ENCODE measurements around the gene SYNRG.

Gene SYNRG

DNA sequence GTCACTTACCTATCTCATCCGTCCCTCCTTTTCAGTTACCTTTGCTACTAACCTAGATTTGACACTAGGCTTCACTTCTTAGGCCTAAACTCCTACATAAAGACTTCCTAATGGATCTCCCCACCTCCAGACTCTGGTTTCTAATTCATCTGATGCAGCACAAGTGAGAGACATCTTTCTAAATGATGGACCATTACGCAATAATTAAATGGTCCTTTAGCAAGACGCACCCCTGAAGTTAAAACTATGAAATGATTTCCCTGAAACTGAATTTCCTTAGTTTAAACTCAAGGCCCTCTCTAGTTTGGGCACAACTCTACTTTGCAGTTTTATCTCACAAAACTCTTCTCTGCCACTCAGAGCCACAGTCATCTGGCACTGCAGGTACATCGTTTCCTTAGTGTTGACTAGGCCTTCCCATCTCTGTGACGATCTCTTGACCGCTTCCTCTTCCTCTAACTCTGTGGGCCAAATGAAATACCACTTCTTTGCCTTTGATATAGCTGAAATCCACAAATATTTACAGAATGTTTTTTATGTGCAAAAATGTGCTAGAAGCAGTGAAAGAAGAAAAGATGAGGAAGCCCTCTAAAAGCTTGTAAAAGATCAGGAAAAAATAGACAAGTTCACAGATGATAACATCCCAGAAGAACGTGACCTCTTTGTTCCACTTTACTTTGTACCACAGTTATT lies 3.3 kb downstream of the SYNRG start:
- DNase-seq (ENCODE audit: low read depth) = peak; percentile 60

DNA sequence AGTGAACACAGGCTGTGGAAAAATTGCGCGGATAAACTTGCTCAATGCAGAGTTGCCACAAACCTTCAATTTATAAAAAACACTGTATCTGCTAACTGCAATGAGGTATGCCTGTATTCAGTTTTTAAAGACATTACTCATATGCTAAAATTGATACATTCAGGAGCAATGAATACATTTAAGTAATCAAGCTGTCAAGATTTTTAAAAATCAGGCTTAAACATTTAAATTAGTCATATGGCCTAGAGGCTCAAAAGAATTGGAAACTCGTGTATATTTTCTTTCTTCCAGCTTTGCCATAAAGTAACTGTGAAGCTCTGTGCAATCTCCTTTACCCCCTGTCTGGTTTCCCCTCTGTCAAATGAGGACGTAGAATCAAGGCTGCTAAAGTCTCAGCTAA lies 4.1 kb downstream of the SYNRG start:
- DNase-seq (ENCODE audit: low read depth) = peak; percentile 70

DNA sequence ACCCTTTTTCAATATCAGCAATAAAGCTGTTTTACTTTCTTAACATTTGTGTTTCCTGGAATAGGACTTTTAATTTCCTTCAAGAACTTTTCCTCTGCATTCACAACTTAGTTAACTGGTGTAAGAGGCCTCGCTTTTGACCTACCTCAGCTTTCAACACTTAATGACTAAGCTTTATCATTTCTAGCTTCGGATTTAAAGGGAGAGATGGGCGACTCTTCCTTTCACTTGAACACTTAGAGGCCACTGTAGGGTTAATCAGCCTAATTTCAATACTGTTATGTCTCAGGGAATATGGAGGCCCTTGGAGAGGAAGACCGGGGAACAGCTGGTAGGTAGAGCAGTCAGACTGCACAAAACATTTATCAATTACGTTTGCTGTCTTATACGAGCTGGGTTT lies 4.7 kb downstream of the SYNRG start:
- no peak for DNase-seq (ENCODE audit: low read depth)

DNA sequence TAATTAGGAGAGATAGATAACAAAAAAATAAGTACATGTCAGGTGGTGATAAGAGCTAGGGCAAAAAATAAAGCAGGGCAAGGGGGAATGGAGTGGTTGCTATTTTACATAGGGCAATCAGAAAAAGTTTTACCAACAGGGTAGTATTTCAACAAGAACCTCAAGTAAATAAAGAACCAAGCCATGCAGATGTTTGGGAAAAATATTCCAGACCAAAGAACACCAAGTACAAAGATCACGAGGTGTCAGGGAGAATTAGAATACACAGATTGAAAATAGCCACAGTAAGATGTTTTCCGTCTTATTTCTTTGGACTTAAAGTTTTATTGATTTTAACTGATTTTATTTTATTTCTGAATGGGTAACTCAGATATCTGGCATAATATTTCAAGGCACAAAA lies 11.1 kb downstream of the SYNRG start:
- DNase-seq (ENCODE audit: low read depth) = no peak

DNA sequence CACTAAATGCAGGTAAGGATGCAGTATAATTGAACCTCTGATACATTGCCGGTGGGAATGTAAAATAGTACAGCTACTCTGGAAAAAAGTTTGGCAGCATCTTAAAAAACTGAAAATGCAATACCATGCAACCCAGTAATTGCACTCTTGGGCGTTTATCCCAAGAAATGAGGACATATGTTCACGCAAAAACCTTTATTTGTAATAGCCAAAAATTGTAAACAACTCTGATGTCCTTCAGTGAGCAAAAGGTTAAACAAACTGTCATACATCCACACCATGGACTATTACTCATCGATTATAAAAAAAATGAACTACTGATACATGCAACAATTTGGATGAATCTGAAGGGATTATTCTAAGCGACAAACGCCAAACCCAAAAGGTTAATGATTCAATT lies 16.9 kb downstream of the SYNRG start:
- no peak for DNase-seq (ENCODE audit: low read depth)

DNA sequence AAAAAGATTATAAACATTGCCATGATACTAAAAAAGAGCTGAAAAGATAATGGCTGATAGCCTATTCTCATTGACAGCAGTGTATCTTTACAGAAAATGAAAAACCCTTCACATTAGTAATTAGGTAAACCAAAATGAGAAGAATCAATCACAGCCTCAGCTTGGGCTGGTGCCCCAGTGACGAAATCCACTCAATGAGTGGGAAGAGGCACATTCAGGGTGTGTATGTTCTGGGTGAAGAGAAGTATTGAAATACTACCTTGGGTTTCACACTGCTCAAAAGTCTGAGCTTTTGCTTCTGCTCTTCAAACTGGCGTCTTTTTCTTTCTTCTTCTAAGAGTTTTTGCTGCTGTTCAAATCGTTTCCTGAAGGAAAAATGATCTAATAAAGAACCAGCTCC lies 24.2 kb downstream of the SYNRG start:
- no peak for DNase-seq (ENCODE audit: low read depth)

DNA sequence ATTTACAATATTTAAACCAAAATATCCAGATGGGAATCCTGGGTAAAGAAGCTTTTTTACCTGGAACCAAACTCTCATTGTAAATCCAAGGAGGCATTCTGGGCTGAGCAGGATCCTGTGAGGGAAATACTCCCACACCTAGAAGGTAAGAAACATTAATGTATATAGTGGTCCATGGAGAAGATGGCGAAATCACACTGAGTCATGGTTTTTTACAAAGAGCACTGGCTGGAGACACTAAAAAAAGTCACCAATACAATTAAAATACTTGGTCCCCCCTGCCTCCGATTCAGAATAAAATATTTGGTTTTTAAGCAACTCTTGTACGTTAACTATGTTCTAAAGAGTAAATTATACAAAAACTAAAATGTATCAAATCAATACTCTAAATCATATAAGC lies 32.9 kb downstream of the SYNRG start:
- DNase-seq (ENCODE audit: low read depth) = peak; percentile 11

DNA sequence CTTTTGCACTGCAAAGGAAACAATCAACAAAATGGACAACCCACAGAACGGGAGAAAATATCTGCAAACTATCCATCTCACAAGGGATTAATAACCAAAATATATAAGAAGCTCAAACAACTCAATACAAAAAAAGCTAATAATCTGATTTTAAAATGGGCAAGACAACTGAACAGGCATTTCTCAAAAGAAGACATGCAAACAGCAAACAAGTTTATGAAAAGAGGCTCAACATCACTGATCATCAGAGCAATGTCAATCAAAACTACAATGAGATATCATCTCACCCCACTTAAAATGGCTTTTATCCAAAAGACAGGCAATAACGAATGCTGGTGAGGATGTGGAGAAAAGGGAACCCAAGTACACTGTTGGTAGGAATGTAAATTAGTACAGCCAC lies 34.8 kb downstream of the SYNRG start:
- no peak for DNase-seq (ENCODE audit: low read depth)

DNA sequence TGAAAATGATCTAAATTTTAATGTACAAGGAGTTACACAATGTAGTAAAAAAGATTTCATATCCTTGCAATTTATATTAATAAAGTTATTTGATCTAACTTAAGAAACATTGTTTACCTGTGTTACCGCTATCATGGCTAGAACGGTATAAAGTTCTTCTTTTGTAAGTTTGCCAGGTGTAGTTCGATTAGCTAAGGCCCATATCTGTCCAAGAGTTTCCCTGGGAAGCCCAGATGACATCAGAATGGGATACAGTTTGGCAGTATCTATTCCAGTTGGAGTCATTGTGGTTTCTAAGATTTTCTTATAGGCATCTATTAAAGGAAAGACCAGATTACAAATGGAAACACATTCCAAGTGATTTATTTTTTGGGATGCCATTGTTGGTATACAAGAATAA lies 37.5 kb downstream of the SYNRG start:
- DNase-seq (ENCODE audit: low read depth) = no peak

DNA sequence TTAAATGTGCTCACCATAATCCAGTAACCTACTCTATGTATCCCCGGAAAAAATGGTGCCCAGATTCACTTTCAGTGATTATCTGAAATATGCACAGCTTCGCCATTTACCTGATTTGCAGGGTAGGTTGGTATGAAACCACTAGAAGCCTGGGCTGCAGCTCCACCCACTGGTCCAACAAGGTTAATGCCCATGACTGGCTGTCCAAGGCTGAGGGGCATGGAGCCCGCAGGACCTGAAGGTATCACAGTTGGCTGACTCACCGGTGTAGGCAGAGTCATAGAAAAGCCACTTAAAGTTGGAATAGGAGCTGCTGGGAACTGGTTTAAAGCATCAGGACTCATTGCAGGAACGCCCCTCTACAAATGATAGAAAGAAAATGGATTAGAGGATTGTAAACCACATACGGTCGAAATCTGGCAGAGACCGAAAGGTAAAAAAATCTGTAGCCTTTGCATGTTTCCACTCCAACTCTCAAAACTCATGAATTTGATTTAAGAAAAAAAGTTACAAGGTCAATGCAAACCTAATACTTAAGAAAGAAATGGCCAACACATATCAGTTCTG lies 38.6 kb downstream of the SYNRG start:
- DNase-seq (ENCODE audit: low read depth) = peak; percentile 91

DNA sequence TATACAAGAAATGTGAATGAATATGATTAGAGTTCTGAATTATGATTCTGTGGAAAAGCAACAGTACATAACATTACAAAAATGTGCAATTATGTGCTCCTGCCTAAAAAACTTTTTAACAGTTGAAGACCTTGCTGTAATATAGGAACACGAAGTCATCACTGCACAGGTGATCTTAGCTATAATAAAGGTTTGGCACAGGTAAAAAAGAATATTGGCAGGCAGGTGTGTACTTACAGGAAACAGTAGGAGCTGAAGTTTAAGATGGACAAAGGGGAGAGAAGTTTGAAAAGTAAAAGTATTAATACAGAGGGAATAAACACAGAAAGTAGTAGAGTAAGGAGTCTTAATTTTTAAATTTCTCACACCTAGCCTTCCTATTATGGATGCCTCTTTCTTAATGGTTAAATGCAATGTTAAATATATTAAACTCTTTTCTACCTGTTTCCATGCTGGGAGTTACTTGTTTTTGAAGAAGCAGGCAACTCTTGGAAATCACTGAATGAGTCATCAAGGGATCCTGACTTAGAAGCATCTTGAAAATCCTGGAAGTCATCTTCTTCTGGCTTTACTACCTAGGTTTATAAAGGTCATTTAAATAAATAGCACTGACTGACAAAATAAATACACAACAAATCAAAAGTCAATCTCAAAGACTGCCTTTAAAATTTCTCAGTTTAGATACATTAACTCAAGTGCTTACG lies 40.7 kb downstream of the SYNRG start:
- DNase-seq (ENCODE audit: low read depth) = peak; percentile 5

DNA sequence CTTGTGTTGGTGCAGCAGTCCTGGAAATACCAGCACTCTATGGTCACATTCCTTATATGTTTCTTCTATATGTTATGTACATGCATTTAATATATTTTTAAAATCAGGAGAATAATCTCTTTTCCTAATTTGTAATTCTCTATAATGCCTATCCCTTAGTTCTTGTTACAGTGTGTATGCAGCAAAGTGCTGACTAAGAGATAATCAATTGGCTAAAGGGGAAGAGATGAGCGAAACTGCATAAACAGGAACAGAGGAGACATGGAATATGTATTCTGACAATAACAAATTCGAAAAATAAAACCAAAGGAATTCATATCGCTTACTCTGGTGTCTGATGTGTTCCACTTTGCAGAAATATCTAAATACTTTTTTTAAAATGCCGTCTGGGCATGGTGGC lies 41.7 kb downstream of the SYNRG start:
- DNase-seq (ENCODE audit: low read depth) = no peak

DNA sequence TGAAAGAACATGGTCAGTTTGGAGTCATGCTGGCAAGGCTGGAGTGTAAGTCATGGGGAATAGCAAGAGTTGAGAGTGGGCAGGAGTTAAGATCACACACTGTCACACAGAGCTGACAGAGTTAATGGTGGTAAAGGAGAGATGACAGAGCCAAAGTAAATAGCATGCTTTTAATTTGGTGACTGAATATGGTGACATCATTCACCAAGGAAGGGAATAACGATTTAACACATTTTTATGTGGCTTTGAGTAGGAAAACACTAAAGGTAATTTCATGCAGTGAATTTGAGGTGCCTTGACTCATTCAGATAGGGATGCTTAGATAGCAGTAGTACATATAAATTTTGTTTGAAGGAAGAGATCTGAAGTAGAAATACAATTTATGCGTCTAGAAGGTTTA lies 42.1 kb downstream of the SYNRG start:
- no peak for DNase-seq (ENCODE audit: low read depth)

DNA sequence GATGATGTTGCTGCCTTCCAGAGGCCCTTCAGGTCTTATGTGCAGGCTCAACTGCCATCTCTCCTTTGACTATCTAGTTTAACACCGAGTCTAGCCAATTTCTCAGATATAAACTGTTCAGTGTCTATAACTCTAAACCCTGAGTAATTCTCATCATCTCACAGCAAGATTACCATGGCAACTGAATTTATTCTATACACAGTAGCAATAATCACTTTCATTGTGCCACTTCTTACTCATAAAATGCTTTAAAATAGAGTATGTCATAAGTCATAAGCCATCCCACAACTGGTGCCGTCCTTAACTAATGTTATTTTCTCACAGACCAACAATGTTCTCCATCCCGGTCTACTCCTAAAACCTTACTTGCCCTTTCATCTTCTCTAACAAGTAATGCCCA lies 45.0 kb downstream of the SYNRG start:
- peak; percentile 5 for DNase-seq (ENCODE audit: low read depth)

DNA sequence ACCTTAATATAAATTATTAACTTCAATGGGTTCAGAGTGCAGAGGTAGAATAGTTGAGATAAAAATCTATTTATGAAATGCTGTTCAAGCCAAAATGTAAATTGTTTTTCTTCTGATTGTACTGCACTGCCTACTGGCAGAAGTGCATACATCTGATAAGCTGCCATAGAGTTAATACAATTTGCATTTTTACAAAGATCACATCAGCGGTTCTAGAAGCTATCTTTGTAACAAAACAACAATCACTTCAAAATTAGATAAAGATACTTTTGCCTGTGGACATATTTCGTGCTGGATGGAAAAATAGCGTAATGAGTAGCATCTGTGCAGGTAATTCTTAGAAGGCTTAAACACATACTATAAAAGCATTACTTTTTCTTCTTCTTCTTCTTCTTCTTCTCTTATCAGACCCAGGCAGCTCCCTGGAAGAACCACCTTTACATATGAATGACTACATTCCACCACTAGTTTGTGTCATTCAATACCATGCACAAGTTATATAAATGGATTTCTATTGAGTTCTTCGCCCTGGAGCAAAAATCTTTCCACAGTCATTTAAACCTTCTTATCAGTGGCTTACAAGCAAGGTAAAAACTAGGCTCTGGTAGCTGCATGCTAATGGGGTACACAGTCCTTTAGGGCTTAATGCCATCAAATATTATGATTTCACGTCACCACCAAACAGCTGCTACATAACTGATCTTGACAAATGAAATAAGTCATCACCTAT lies 47.0 kb downstream of the SYNRG start:
- DNase-seq (ENCODE audit: low read depth) = no peak

DNA sequence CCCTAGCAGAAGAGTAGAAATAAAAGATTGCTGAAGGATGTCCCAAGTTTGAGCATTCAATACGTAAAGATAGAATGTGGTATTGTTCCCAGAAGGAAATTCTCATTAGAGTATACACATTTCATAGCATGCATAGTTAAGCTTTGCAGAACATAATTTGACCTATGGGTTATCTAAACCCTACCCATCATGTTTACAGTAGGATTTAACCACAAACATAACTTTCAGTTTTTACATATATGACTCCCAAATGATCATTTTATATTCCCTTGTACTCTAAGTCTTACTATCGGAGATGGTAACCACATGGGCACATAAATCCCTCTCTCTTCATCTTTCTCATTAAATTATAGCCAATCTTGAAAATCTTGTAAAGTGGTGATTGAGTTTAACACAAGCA lies 50.9 kb downstream of the SYNRG start:
- no peak for DNase-seq (ENCODE audit: low read depth)

DNA sequence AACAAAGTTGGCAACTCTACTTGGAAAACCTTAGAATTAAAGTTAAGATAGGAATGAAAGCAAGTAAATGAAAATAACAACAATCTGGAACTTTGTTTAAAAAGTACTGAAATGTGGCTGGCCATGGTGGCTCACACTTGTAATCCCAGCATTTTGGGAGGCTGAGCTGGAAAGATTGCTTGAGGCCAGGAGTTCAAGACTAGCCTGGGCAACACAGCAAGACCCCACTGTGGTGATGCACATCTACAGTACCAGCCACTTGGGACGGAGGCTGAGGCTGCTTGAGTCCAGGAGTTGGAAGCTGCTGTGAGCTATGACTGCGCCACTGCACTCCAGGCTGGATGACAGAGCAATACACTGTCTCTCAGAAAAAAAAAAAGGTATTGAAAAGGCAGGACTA lies 51.7 kb downstream of the SYNRG start:
- DNase-seq (ENCODE audit: low read depth) = no peak

DNA sequence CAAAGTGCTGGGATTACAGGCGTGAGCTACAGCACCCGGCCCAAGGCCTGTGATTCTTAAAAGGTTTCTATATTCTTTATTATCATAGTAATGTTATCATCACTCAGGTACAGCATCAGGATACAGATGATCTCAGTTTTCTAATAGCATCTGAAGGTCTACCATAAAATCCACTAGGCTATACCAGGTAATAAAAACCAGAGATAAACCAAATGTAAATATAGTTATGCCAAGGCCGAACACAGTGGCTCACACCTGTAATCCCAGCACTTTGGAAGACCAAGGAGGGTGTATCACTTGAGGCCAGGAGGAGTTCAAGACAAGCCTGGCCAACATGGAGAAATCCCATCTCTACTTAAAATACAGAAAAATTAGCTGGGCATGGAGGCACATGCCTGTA lies 53.8 kb downstream of the SYNRG start:
- no peak for DNase-seq (ENCODE audit: low read depth)

DNA sequence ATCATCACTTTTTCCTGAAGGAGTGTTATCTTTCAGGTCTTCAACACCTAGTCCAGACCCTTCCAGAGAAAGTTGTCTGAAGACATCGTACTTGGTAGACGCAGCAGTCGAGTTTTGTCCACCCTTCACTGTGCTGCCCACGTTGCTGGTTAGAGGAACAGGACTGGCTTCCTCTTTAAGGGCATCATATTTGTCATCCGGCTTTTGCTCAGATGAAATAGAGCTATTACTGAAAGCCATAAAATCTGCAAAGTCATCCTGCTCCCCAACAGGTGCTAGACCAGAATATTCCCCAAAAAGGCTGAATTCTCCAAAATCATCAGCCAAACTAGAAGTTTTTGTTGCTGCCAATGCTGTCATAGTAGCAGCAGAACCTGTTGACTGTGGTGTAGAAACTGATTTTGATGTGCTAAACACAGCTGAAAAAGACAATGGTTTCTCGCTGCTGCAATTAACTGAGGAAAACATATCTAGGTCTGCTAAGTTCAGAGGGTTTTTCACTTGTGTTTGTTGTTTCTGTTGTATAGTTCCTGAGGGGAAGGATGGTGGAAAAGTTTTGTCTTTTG lies 55.7 kb downstream of the SYNRG start:
- no peak for DNase-seq (ENCODE audit: low read depth)

DNA sequence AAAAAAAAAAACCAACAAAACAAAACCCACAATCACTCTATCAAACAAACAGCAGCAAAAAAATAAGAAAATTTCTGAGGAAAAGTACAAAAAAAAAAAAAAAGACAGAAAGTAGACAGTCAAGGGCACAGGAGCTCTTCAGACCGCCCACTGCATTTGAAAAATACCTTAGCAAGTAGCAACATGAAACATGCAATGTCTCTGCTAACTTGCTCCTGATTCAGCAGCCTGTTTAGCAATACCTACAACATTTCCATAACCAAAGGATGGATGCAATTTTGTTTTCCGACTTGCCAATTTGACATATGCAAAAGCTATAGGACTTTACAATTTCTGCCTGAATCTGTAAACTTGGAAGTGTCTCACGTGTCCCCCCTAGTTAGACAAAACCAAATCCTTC lies 57.4 kb downstream of the SYNRG start:
- no peak for DNase-seq (ENCODE audit: low read depth)

DNA sequence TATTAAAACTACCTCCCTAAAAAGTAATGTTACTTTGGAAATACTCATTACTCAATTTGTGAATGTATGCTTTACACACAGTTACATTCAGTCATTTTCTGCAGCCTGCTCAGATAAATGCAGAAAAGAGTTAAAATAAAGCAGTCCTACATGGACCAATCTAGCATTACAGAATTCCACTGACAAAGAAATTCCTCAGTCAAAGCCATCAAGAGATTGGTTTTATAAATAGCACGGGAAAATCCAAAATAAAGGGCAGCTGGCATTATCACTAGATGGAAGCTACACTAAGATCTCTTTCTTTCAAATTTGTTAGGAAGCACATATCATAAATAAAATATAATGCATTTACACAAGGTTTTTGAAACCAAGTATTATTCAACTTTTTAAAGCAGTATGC lies 61.2 kb downstream of the SYNRG start:
- DNase-seq (ENCODE audit: low read depth) = no peak

DNA sequence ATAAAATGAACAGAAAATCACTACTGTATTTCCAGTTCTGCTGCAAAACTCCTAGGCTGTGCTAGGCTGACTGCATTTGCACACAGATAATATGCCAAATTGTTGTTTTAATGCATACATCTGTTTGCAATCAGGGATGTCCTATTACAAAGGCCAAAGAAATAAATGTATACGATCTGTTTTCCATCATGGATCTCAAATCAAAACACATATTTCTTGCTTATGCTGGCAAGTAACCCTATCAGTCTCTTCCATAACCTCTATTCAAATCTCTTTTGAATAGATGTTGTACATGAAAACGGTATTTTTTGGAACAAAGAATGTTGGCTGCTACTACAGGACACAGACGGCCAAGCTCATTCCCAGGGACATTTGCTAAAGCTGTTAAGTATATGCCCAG lies 62.9 kb downstream of the SYNRG start:
- no peak for DNase-seq (ENCODE audit: low read depth)

DNA sequence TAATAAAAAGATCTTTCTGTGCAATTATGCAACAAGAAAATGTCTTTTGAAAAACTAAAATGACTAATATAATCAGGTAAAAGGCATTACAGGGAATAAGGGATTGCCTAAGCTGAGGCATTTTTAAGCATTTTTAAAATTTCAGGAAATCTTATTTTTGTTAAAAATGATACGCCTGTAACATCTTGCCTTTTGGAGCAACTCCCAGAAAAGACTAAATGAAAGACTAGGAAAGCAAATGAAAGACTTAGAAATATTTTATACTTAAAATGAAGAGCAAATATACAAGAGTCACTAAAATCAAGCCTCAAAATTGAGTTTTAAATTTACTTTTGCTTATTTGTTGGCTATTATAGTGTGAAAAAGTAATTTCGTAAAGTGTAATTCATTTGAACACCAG lies 63.7 kb downstream of the SYNRG start:
- no peak for DNase-seq (ENCODE audit: low read depth)

All from ELR (cell line).